HG03565 (cell line): ENCODE measurements around the gene FGGY.
A peak's percentile ranks its signal among the peaks of the same experiment; 100 is the strongest.
"Not testable (repeated sequence)": the region's sequence is repeated elsewhere in the genome, so short reads cannot be mapped to it uniquely, and the experiment has no call there.

Experiments
- ATAC-seq: cut with Tn5 transposase; IDR thresholded peaks from one replicate; pipeline ENCODE4 v1.9.1; 2021; ENCODE audit warnings: mild to moderate bottlenecking, moderate library complexity; ENCODE audit not compliant: unreplicated experiment

Gene FGGY

GRCh38 chr1:59296358-59297256 is at the start of gene FGGY:
FGGY (plus strand) TSS chr1:59297094; CDS start chr1:59321550, 24,456 bp downstream.
- peak; percentile 92 for ATAC-seq

- ATAC-seq: no peak
These were observed 48.1 kb upstream of the FGGY start for GRCh38 chr1:59248758-59249157.

GRCh38 chr1:59249396-59250137 is 47.3 kb upstream of the FGGY start:
- ATAC-seq: no peak

- not testable (repeated sequence) for ATAC-seq
These were observed 45.8 kb upstream of the FGGY start for GRCh38 chr1:59251061-59251460.

GRCh38 chr1:59256429-59256828 is 40.5 kb upstream of the FGGY start:
- not testable (repeated sequence) for ATAC-seq

- no peak for ATAC-seq
These were observed 38.4 kb upstream of the FGGY start for GRCh38 chr1:59258412-59259032.

GRCh38 chr1:59261537-59261936 is 35.4 kb upstream of the FGGY start:
- no peak for ATAC-seq

- no peak for ATAC-seq
These were observed 34.3 kb upstream of the FGGY start for GRCh38 chr1:59262631-59263030.

- no peak for ATAC-seq
These were observed 33.8 kb upstream of the FGGY start for GRCh38 chr1:59263111-59263510.

- no peak for ATAC-seq
These were observed 31.3 kb upstream of the FGGY start for GRCh38 chr1:59265622-59266021.

- ATAC-seq: peak; percentile 69
These were observed 30.5 kb upstream of the FGGY start for GRCh38 chr1:59266180-59266926.

GRCh38 chr1:59266927-59267293 is 30.0 kb upstream of the FGGY start:
- no peak for ATAC-seq

- ATAC-seq: no peak
These were observed 28.5 kb upstream of the FGGY start for GRCh38 chr1:59268406-59268805.

GRCh38 chr1:59271561-59272260 is 25.2 kb upstream of the FGGY start:
- no peak for ATAC-seq

- peak; percentile 62 for ATAC-seq
These were observed 24.4 kb upstream of the FGGY start for GRCh38 chr1:59272507-59272906.

- no peak for ATAC-seq
These were observed 20.4 kb upstream of the FGGY start for GRCh38 chr1:59276439-59276851.

- ATAC-seq: no peak
These were observed 18.0 kb upstream of the FGGY start for GRCh38 chr1:59278780-59279354.

- ATAC-seq: no peak
These were observed 17.2 kb upstream of the FGGY start for GRCh38 chr1:59279645-59280044.

GRCh38 chr1:59282951-59283350 is 13.9 kb upstream of the FGGY start:
- ATAC-seq: no peak

GRCh38 chr1:59285691-59286090 is 11.2 kb upstream of the FGGY start:
- ATAC-seq: no peak
